K562 (cell line): Measurements from ENCODE around the gene TRIM65. TPM values are rescaled to one million over a fixed set of nuclear protein-coding genes. Genes with fewer than 3 reads are reported as not detected.

Experiments used
- BACH1 ChIP-seq: fragments of 200-800 bp; sonication (Bioruptor generic); IDR thresholded peaks from 2 replicates; pipeline ENCODE4 v1.6.1; 2016; ENCODE audit warnings: missing genetic modification characterization, missing compliant biosample characterization
- CCNT2 ChIP-seq: IDR thresholded peaks from 2 replicates; pipeline ENCODE4 v1.6.1; 2011; ENCODE audit warnings: borderline replicate concordance, low read depth, mild to moderate bottlenecking, moderate library complexity, mixed read lengths, low read length; ENCODE audit not compliant: insufficient read length; ENCODE audit errors: extremely low read depth
- EP300 ChIP-seq: IDR thresholded peaks from 2 replicates; pipeline ENCODE4 v1.6.1; 2012; ENCODE audit warnings: low read length, improper control_type of control experiment
- HMGN3 ChIP-seq: IDR thresholded peaks from 2 replicates; pipeline ENCODE4 v1.6.1; 2011; ENCODE audit warnings: borderline replicate concordance, low read depth, mild to moderate bottlenecking, mixed read lengths, low read length; ENCODE audit not compliant: insufficient read length; ENCODE audit errors: extremely low read depth
- KAT2B ChIP-seq: IDR thresholded peaks from one replicate; pipeline ENCODE4 v1.6.1; 2012; ENCODE audit warnings: low read depth, mild to moderate bottlenecking, control low read depth, inconsistent platforms, low read length, moderate library complexity
- KLF10 ChIP-seq: fragments of 250-450 bp; sonication (Bioruptor Pico); IDR thresholded peaks from 2 replicates; pipeline ENCODE4 v1.6.1; 2021; ENCODE audit warnings: matching md5 sums
- MXI1 ChIP-seq: IDR thresholded peaks from 2 replicates; pipeline ENCODE4 v1.6.1; 2011; ENCODE audit warnings: low read depth, mild to moderate bottlenecking, improper control_type of control experiment, low read length
- TRIM24 ChIP-seq, 2 experiments: fragments of 450-650 bp; IDR thresholded peaks; 2 replicates each; pipeline ENCODE4 v1.6.1; 2016
- TRIM28 ChIP-seq: fragments of 450-650 bp; IDR thresholded peaks from 2 replicates; pipeline ENCODE4 v1.6.1; 2017
- ZBTB17 ChIP-seq: fragments of 450-650 bp; formaldehyde crosslinking; IDR thresholded peaks from 2 replicates; pipeline ENCODE4 v1.4.0; 2020; ENCODE audit warnings: mild to moderate bottlenecking
- ZNF41 ChIP-seq: fragments of 250-450 bp; sonication (Bioruptor Pico); conservative IDR thresholded peaks from 2 replicates; pipeline ENCODE4 v1.4.0; 2020; ENCODE audit warnings: mild to moderate bottlenecking
- polyA plus RNA-seq, 8 experiments: library from polyadenylated mRNA; depleted of rRNA in 4 of 8; stranded (reverse) in 5 of 8; unstranded in 3 of 8; fragments of >200 nt; fragmentation: Nextera tagmentation in 2 of 8; fragmentation: Illumina TruSeq in 1 of 8; extraction: Ambion mirVana in 2 of 8; extraction: Trizol in 1 of 8; gene quantifications; 2 replicates each; pipeline versions ENCODE4 v1.2.1 to v1.2.3, GENCODE V29; 2011 to 2014; ENCODE audit warnings: inconsistent platforms in 1 of 8, missing spikeins in 1 of 8
- total RNA-seq, 7 experiments: library from RNA; depleted of rRNA in 6 of 7; stranded (reverse); fragments of >200 nt in 6 of 7; fragmentation: Illumina TruSeq in 2 of 7; extraction: Trizol in 2 of 7; gene quantifications; 2 replicates each; pipeline versions ENCODE4 v1.2.1 to v1.2.3, GENCODE V29; 2011 to 2021; ENCODE audit warnings: low replicate concordance in 1 of 7
- TF ChIP-seq, protein P1 (sequence below): fragments of 200-600 bp; sonication (generic); IDR thresholded peaks from one replicate; pipeline ENCODE4 v1.6.1; 2012; ENCODE audit warnings: mild to moderate bottlenecking, low read depth, low read length, inconsistent platforms
- TF ChIP-seq, protein P2 (sequence below): fragments of 200-800 bp; sonication (Bioruptor generic); IDR thresholded peaks from 2 replicates; pipeline ENCODE4 v1.6.1; 2017; ENCODE audit warnings: missing genetic modification characterization, missing compliant biosample characterization
- TF ChIP-seq, protein P3 (sequence below): sonication (generic); formaldehyde crosslinking; IDR thresholded peaks from 2 replicates; pipeline ENCODE4 v1.8.0; 2022; ENCODE audit warnings: mild to moderate bottlenecking, low read depth, missing genetic modification reagents

Gene TRIM65
- total and polyA plus RNA-seq, 9 of the 15 experiments (the other 6 are each of a cell fraction or from before 2014, with no cell fraction given): 2.8 to 45.7 (median 22.9) TPM

DNA sequence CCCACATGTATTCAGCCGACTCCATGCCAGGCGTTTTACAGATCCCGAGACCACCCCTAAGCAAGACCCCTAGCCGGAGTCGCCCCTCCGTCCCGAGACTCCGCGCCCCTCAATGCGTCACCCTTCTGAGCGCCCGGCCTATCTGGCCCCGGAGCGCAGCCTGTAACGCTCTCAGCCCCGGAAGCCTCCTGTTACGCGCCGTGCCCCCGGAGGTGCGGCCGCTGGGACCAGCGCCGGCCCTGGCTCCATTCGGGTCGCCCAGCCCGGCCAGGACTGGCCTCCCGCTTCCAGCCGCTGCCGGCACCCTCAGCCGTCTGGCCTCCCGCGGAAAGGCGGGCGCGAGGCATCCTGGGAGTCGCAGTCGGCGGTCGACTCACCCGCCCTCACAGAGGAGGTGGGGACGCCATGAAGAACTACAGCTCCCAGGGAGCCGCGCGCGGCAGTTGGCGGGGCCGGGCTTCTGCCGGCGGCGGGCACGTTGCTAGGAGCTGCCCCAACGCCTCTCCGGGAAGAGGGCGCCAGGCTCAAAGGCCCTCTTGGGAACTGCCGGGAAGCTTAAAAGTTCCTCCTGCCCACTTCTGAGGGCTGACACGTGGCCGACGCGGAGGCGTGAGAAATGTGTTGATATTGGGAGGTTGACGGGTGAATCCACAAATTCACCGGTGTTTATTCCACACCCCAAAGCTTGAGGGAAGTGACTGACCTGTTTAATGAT lies 44.1 kb upstream of the TRIM65 start, which contains the start of gene FBF1 (continued):
- no peak for TF ChIP-seq KAT2B
- TF ChIP-seq BACH1 (tag): no peak
- TF ChIP-seq, protein P1, sequence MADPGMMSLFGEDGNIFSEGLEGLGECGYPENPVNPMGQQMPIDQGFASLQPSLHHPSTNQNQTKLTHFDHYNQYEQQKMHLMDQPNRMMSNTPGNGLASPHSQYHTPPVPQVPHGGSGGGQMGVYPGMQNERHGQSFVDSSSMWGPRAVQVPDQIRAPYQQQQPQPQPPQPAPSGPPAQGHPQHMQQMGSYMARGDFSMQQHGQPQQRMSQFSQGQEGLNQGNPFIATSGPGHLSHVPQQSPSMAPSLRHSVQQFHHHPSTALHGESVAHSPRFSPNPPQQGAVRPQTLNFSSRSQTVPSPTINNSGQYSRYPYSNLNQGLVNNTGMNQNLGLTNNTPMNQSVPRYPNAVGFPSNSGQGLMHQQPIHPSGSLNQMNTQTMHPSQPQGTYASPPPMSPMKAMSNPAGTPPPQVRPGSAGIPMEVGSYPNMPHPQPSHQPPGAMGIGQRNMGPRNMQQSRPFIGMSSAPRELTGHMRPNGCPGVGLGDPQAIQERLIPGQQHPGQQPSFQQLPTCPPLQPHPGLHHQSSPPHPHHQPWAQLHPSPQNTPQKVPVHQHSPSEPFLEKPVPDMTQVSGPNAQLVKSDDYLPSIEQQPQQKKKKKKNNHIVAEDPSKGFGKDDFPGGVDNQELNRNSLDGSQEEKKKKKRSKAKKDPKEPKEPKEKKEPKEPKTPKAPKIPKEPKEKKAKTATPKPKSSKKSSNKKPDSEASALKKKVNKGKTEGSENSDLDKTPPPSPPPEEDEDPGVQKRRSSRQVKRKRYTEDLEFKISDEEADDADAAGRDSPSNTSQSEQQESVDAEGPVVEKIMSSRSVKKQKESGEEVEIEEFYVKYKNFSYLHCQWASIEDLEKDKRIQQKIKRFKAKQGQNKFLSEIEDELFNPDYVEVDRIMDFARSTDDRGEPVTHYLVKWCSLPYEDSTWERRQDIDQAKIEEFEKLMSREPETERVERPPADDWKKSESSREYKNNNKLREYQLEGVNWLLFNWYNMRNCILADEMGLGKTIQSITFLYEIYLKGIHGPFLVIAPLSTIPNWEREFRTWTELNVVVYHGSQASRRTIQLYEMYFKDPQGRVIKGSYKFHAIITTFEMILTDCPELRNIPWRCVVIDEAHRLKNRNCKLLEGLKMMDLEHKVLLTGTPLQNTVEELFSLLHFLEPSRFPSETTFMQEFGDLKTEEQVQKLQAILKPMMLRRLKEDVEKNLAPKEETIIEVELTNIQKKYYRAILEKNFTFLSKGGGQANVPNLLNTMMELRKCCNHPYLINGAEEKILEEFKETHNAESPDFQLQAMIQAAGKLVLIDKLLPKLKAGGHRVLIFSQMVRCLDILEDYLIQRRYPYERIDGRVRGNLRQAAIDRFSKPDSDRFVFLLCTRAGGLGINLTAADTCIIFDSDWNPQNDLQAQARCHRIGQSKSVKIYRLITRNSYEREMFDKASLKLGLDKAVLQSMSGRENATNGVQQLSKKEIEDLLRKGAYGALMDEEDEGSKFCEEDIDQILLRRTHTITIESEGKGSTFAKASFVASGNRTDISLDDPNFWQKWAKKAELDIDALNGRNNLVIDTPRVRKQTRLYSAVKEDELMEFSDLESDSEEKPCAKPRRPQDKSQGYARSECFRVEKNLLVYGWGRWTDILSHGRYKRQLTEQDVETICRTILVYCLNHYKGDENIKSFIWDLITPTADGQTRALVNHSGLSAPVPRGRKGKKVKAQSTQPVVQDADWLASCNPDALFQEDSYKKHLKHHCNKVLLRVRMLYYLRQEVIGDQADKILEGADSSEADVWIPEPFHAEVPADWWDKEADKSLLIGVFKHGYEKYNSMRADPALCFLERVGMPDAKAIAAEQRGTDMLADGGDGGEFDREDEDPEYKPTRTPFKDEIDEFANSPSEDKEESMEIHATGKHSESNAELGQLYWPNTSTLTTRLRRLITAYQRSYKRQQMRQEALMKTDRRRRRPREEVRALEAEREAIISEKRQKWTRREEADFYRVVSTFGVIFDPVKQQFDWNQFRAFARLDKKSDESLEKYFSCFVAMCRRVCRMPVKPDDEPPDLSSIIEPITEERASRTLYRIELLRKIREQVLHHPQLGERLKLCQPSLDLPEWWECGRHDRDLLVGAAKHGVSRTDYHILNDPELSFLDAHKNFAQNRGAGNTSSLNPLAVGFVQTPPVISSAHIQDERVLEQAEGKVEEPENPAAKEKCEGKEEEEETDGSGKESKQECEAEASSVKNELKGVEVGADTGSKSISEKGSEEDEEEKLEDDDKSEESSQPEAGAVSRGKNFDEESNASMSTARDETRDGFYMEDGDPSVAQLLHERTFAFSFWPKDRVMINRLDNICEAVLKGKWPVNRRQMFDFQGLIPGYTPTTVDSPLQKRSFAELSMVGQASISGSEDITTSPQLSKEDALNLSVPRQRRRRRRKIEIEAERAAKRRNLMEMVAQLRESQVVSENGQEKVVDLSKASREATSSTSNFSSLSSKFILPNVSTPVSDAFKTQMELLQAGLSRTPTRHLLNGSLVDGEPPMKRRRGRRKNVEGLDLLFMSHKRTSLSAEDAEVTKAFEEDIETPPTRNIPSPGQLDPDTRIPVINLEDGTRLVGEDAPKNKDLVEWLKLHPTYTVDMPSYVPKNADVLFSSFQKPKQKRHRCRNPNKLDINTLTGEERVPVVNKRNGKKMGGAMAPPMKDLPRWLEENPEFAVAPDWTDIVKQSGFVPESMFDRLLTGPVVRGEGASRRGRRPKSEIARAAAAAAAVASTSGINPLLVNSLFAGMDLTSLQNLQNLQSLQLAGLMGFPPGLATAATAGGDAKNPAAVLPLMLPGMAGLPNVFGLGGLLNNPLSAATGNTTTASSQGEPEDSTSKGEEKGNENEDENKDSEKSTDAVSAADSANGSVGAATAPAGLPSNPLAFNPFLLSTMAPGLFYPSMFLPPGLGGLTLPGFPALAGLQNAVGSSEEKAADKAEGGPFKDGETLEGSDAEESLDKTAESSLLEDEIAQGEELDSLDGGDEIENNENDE: no peak
- TF ChIP-seq CCNT2: peak; percentile 80
- TF ChIP-seq, protein P2, sequence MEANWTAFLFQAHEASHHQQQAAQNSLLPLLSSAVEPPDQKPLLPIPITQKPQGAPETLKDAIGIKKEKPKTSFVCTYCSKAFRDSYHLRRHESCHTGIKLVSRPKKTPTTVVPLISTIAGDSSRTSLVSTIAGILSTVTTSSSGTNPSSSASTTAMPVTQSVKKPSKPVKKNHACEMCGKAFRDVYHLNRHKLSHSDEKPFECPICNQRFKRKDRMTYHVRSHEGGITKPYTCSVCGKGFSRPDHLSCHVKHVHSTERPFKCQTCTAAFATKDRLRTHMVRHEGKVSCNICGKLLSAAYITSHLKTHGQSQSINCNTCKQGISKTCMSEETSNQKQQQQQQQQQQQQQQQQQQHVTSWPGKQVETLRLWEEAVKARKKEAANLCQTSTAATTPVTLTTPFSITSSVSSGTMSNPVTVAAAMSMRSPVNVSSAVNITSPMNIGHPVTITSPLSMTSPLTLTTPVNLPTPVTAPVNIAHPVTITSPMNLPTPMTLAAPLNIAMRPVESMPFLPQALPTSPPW (CRISPR knock-in tag): peak; percentile 76
- no peak for TF ChIP-seq TRIM28
- no peak for TF ChIP-seq EP300
- no peak for TF ChIP-seq ZNF41 (CRISPR knock-in tag)
- peak; percentile 93 for TF ChIP-seq ZBTB17 (CRISPR knock-in tag)
- TF ChIP-seq, protein P3, sequence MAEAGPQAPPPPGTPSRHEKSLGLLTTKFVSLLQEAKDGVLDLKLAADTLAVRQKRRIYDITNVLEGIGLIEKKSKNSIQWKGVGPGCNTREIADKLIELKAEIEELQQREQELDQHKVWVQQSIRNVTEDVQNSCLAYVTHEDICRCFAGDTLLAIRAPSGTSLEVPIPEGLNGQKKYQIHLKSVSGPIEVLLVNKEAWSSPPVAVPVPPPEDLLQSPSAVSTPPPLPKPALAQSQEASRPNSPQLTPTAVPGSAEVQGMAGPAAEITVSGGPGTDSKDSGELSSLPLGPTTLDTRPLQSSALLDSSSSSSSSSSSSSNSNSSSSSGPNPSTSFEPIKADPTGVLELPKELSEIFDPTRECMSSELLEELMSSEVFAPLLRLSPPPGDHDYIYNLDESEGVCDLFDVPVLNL: no peak
- peak; percentile 83; the same call in 1 of the 2 replicates for TF ChIP-seq MXI1
- peak; percentile 88 for TF ChIP-seq HMGN3
- TF ChIP-seq TRIM24 (IDR thresholded peaks at IDR 0.05): no peak
- no peak for TF ChIP-seq KLF10
